HG03571 (cell line): ENCODE results near the gene TNFRSF12A.

ENCODE experiments used
- ATAC-seq: cut with Tn5 transposase; IDR thresholded peaks from one replicate; pipeline ENCODE4 v1.9.1; 2021; ENCODE audit not compliant: unreplicated experiment

TNFRSF12A gene

GRCh38 chr16:2985893-2986355 is 34.2 kb upstream of the TNFRSF12A start:
- no peak for ATAC-seq

DNA sequence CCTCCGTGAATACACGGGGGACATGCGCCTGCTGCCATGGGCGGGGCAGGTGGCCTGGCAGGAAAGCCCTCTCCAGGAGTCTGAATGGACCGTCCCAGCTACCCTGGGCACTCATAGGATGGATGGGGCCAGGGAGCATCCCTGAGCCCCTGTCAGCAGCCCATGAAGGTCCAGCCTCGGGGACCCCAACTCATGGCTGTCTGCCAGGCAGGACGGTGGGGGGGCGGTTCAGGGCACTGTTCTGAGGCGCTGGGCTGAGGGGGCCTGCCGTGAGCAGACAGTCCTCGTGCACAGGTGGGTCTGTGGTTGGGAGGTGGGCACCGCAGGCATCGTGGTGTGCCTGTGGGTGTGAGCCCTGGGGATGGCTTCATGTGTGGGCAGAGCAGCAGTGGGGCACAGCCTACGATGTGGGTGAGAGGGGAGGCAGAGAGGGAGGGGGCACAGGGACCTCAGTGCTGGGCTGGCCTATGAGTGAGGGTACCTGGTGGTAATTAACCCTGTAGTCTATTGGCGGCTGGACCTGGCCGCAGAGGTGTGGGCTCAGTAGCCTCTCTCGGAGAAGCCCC is 33.5 kb upstream of the TNFRSF12A start:
- no peak for ATAC-seq

DNA sequence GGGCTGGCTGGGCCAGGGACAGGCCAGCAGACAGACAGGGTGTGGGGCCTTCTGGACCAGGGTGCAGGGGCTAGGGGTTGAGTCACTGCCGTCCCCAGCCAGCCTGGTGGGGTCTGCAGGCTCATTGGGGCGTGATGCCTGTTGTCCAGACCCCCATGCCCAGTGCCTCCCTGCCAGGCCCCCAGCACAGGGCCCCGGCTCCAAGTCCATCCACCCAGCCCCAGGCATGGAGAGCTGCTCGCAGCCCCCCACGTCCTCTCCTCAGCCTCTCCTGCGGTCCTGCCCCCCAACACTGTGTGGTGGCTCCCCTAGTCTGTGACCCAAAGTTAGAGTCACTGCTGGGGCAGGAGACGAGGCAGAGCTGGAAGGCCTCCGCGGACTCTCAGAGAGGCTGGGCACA is 32.9 kb upstream of the TNFRSF12A start:
- no peak for ATAC-seq

- no peak for ATAC-seq
Observed at GRCh38 chr16:2987833-2988232, 32.3 kb upstream of the TNFRSF12A start.

DNA sequence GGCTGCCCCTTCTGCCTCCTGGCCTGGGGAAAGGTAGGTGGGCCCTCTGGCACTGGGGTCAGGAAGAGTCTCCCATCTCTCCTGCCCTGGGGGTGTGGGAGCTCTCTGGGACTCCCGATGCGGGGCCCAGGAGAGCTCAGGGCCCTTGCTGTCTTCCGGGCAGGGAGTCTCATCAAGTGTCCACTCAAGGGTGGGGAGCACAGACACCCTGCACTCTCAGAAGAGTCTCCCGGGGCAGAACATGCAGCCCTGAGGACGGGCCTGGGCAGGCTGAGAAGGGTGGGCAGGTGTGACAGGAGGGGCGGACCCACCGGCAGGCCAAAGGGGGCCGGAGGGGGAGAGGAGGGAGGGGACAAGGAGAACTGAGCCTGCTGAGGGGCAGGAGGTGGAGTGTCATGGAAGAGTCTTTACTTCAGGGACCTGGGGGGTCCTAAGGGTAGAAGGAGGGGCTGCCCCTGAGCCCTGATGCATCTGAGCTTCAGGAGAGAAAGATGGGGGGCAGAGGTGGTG is 31.5 kb upstream of the TNFRSF12A start:
- no peak for ATAC-seq

DNA sequence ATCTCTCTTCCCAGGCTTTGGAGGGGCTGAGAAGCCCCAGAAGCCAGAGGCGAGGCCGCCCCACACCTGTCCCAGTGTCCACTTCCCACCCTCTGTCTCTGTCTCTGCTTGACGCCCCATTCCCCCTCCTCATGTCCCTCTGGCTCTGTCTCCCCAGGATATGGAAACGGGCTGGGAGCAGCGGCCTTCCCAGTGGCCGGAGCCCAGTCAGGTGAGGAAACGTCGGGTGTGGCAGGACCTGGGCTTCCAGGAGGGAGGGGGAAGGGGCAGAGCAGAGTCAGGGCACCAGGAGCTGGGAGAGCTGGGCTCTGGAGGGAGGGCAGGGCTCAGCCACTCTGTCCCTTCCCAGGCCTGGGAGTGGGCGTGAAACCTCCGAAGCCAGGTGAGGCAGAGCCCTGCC is 29.3 kb upstream of the TNFRSF12A start:
- ATAC-seq: no peak

DNA sequence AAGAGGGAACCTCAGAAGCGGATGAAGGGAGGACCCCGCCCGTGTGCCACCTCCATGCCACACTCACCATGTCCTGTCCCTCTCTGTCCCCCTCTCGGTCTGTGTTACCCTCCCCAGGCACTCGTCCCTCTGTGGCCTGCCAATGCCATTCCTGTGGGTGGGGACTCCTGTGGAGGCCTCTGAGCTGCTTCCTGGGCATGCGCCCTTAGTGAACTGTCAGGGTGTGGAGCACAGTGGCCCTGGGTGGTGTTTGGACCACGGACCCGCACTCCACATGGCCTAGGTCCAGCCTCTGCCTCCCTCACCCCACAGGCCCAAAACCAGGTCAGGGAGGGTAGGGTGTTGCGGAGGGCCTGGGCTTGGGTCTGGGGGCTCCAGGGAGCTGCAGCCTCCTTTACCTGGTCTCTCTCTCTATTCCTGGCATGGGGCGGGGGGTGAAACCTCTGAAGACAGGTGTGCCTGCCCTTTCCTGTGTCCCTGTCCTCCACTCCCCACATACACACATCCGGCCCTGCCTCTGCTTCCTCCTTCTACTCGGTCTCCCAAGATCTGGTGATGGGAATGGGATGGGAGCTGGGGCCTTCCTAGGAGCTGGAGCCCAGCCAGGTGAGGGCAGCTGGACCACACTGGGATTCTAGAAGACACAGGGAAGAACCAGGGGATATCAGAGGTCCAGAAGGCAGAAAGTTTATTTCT is 28.5 kb upstream of the TNFRSF12A start:
- no peak for ATAC-seq

GRCh38 chr16:2992383-2993081 is 27.6 kb upstream of the TNFRSF12A start:
- no peak for ATAC-seq

- no peak for ATAC-seq
Observed at GRCh38 chr16:2996298-2996697, 23.9 kb upstream of the TNFRSF12A start.

DNA sequence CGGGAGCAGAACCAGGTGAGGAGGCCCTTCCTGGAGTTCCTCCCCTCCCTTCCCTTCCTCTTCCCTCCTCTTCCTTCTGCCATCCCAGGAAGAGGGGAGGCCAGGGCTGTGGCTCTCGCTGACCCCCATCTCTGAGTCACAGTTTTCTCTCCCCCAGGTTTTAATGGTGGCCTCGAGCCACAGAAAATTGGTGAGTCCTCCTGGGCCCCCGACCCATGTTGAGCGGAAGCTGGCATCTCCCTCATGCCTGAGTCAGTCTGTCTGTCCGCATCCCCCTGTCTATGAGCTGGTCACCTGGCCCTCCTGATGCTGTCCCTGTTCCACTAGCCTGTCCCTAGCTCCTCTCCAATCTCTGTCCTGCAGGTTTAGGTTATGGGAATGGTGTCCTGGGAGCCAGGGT is 20.2 kb upstream of the TNFRSF12A start:
- no peak for ATAC-seq

GRCh38 chr16:3000540-3000939 is 19.6 kb upstream of the TNFRSF12A start:
- no peak for ATAC-seq

DNA sequence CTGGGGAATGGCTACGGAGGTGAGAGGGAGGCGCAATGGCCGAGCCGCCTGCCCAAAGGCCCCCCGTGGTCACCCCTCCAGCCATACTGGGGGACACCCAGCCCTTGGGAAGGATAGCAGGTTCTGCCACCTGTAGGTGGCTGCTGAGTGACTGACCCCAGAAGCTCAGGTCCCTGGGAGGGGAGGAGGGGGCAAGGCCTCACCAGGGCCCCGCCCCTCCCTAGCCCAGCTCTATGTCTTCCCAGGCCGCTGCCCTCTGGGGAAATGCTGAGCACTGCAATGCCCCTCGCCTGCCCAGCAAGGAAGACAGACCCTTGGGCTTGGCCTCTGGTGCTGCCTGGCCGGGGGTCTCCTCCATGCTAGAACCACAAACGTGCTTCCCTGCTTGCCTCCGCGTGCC is 18.9 kb upstream of the TNFRSF12A start:
- no peak for ATAC-seq

DNA sequence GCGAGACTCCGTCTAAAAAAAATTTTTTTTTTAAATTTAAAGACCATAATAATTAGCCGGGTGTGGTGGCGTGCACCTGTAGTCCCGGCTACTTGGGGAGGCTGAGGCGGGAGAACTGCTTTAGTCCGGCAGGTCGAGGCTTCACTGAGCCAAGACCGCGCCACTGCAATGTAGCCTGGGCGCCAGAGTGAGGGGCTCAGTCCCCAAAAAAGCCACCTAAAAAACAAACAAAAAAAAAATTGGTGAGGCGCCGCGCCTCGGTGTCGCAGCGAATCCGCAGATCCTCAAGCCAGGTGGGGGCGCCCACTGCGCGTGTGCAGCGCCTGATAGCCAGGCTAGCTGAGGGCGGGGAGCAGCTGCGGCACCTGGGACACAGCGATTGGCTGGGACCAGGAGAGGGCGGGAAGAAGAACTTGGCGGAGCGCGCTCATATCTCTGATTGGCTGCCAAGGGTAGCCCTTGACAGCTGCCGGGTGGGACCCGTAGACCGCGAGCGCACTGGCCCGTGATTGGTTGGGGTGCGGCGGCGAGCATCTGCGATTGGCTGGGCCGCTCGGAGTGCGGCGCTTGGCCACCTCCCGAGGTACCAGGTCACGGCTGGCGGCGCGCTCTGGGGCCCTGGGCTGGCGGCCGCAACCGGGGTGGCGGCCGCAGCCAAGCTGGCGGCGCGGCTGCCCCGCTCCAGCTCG is 16.4 kb upstream of the TNFRSF12A start:
- ATAC-seq: peak; percentile 91

DNA sequence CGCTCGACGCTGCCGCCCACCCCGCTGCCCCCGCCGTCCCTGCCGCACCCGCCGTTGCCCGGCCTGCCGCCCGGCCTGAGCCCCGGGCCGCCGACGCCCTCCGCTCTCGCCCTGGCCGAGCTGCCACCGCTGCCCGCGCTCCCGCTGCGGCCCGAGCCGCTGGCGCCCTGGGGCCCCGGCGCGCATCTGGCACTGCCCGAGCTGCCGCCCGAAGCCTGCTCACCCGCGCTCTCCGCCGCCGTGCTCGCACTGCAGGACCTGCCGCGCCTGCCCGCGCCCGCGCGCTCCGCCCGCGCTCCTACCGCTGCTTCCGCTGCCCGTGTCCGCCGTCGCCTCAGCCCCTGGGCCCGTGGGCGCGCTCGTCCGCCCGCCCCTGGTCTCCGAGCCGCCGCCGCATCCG is 15.8 kb upstream of the TNFRSF12A start:
- peak; percentile 9 for ATAC-seq

DNA sequence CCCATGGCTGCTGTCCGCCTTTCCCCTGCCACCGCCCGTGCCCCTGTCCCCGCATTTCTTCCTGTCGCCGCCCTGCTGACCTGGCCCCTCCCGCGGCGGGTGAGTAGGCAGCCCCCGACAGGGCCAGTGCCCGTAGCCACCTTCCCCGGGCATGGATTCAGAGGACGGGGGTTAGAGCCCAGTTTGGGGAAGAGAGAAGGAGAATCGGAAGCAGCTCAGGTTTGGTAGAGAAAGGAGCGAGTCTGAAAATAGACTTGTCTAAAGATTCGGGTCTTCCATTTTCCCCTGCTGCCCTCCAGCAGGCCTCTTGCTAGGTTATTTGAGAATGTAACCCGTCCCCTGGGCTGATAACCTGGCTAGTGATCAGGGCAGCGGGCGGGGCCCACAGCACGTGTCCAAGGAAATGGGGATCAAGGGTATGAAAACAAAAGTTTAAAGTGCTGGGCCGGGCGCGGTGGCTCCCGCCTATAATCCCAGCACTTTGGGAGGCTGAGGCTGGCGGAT is 15.3 kb upstream of the TNFRSF12A start:
- no peak for ATAC-seq

DNA sequence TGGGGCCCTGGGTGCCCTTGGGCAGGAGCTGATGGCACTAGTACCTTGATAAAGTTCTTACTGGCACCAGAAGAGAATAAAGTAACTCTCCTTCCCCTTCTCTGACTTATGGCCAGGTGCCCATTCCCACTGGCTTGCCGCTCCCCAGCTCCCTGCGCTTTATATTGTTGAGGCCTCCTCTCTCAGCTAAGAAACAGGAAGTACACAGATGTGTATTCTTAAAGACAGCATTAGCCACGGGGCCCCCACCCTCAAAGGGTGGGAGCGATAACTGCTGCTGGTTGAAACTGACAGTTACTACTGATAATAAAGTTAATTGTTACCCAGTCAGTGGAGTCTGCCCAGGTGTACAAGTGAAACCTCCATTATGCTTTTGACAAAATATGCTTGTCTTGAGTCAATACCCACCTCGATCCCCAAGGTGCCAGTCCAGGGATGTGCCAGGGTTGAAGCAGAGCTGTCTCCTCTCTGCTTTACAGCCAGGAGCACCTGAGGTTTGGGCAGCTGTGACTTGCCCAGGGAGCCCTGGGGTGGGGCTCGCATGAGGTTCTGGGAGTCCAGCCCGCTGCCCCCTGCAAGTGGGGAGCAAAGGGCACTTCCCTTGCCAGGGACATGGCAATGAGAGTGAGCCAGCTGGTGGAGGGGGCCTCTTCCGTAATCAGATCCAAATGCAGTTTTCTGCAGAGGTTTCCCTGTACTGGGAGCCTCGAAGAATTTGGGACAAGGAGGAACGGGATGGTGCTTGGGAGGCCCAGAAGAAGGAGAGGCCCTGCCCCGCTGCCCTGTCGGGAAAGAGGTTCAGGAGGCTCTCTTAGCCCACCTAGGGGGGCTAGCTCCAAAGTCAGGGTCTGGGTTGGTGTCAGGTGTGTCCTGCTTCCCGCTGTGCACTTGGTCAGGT is 12.9 kb upstream of the TNFRSF12A start:
- no peak for ATAC-seq

- ATAC-seq: no peak
Observed at GRCh38 chr16:3007957-3008689, 12.0 kb upstream of the TNFRSF12A start.

DNA sequence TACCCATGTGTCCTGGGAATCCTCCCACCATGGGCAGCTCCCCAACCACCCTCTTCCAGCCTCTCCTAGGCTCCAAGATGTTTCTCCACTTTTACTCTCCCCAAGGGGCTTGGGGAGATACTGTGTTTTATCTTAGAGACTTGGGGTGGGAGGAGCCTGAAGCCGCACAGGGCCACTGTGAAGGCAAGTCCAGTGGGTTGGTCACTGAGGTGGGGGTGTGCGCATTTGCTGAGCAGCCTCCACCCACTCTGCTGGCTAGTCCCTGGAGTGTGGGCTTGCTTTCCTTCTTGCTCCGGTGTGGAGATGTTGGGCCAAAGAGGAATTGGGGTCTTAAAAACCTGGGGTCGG is 11.5 kb upstream of the TNFRSF12A start:
- ATAC-seq: no peak

GRCh38 chr16:3009568-3010390 is 10.4 kb upstream of the TNFRSF12A start:
- ATAC-seq: no peak
